Lower lobe of right lung (tissue), 2 donors: ENCODE results near the gene HSPA12A. TPM values are rescaled to one million over a fixed set of nuclear protein-coding genes. Genes with fewer than 3 reads are reported as not detected.

Source experiments
- ATAC-seq, 2 donors: fragments of 200-7000 bp; cut with Tn5 transposase; one replicate each; pipeline ENCODE4 v1.9.1; 2020 to 2022; ENCODE audit warnings: mild to moderate bottlenecking in 2 of 2, moderate library complexity in 2 of 2
- DNase-seq: peaks from one replicate; pipeline ENCODE4 v3.0.0-alpha.2; 2020
- H3K27ac ChIP-seq: fragments of 200-600 bp; one replicate; pipeline ENCODE4 v1.8.0; 2022
- H3K27me3 ChIP-seq: fragments of 200-600 bp; one replicate; pipeline ENCODE4 v1.8.0; 2022; ENCODE audit warnings: low read depth
- H3K36me3 ChIP-seq: fragments of 200-600 bp; one replicate; pipeline ENCODE4 v1.8.0; 2022; ENCODE audit warnings: mild to moderate bottlenecking
- H3K4me1 ChIP-seq: fragments of 200-600 bp; one replicate; pipeline ENCODE4 v1.8.0; 2022
- H3K4me3 ChIP-seq: fragments of 200-600 bp; one replicate; pipeline ENCODE4 v1.8.0; 2022; ENCODE audit warnings: mild to moderate bottlenecking
- H3K9me3 ChIP-seq: fragments of 200-600 bp; one replicate; pipeline ENCODE4 v1.8.0; 2022
- CTCF ChIP-seq: fragments of 200-600 bp; IDR thresholded peaks from one replicate; pipeline ENCODE4 v1.8.0; 2022; ENCODE audit warnings: antibody characterized with exemption, mild to moderate bottlenecking
- intact Hi-C: fragments of 100-400 bp; cut with DNase I; formaldehyde crosslinking; loops from one replicate; pipeline ENCODE4 v1.11.0; 2022
- total RNA-seq: library from RNA; stranded (reverse); fragmentation: NEBNext Ultra II Directional; extraction: Animal tissue kit (Norgen Biotek cat#: 25700); gene quantifications from one replicate; pipeline ENCODE4 v1.2.1, GENCODE V29; 2021
- donor health status: DM: no; HTN: yes; CAD: no; lungs with severe emphysema.

HSPA12A gene
- total RNA-seq, 1 donor from 2014 or later, result 8.8 TPM

GRCh38 chr10:116707981-116708380 lies 34.4 kb downstream of the HSPA12A start:
- Histone ChIP-seq H3K4me1 (no peaks in the 10 kb centered on the region), H3K9me3 (no peaks in the 10 kb centered on the region), H3K27ac (no peak overlapping the region), H3K27me3 (no peaks in the 10 kb centered on the region), H3K4me3 (no peak overlapping the region), H3K36me3 (no peaks in the 10 kb centered on the region)
- no peak for TF ChIP-seq CTCF
- intact Hi-C loops, result no loop called here
- ATAC-seq (no peak), DNase-seq (no peak)

GRCh38 chr10:116706281-116706680 lies 36.1 kb downstream of the HSPA12A start:
- Histone ChIP-seq H3K27me3 (no peaks in the 10 kb centered on the region), H3K4me1 (no peaks in the 10 kb centered on the region), H3K9me3 (no peaks in the 10 kb centered on the region), H3K27ac (no peak overlapping the region), H3K36me3 (no peaks in the 10 kb centered on the region), H3K4me3 (no peak overlapping the region)
- ATAC-seq (no peak), DNase-seq (no peak)
- no peak for TF ChIP-seq CTCF
- intact Hi-C loops, result no loop called here

GRCh38 chr10:116705498-116705897 lies 36.9 kb downstream of the HSPA12A start:
- intact Hi-C loops, result no loop called here
- DNase-seq (no peak), ATAC-seq (no peak)
- Histone ChIP-seq H3K27me3 (no peaks in the 10 kb centered on the region), H3K27ac (no peak overlapping the region), H3K4me3 (no peak overlapping the region), H3K36me3 (no peaks in the 10 kb centered on the region), H3K4me1 (no peaks in the 10 kb centered on the region), H3K9me3 (no peaks in the 10 kb centered on the region)
- TF ChIP-seq CTCF, result no peak

- Histone ChIP-seq H3K27ac (no peak overlapping the region), H3K27me3 (no peaks in the 10 kb centered on the region), H3K9me3 (no peaks in the 10 kb centered on the region), H3K4me3 (no peak overlapping the region), H3K4me1 (no peaks in the 10 kb centered on the region), H3K36me3 (no peaks in the 10 kb centered on the region)
- no peak for TF ChIP-seq CTCF
- no peak for DNase-seq
- intact Hi-C loops, result no loop called here
- peak in 1 of 2 donors; percentile 32 for ATAC-seq
Observed at GRCh38 chr10:116704926-116705325, 37.4 kb downstream of the HSPA12A start.

GRCh38 chr10:116702165-116702564 lies 40.2 kb downstream of the HSPA12A start:
- no peaks in the 10 kb centered on the region for H3K36me3 ChIP-seq
- H3K27me3 ChIP-seq, result no peaks in the 10 kb centered on the region
- no peak for TF ChIP-seq CTCF
- no peaks in the 10 kb centered on the region for H3K9me3 ChIP-seq
- no peak overlapping the region for H3K4me3 ChIP-seq
- no peaks in the 10 kb centered on the region for H3K4me1 ChIP-seq
- no peak for DNase-seq
- H3K27ac ChIP-seq, result no peak overlapping the region
- no peak for ATAC-seq
- intact Hi-C loops, result no loop called here
